Measurements from ENCODE around the gene IDI2.
"Not testable (repeated sequence)": the region's sequence is repeated elsewhere in the genome, so short reads cannot be mapped to it uniquely, and the experiment has no call there.

Gene IDI2

DNA sequence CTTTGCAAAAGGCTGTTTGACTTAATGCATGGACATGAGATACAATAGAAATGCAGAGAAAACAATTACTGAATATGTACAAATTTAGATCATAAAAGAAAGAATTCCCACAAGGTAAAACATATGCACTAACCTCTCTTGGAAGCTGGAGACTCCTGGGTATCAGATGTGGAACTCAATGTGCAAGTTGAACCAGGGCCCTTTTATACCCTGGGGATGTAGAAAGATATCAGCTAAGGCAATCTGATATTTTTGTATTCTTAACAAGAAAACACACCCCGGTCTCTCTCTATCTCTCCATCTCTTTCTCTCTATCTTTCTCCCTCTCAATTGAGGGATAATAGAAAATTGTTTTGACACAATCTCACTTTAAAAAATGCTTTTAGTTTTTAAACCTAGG is at the start of gene IDI2:
Gene IDI2, minus strand, starts transcription at position 177 of the 400 bp plus-strand sequence. CDS start 1,136 bp downstream, outside the sequence.
- DNase-seq (ENCODE audit: low read depth in 2 of 2), result no peak

DNA sequence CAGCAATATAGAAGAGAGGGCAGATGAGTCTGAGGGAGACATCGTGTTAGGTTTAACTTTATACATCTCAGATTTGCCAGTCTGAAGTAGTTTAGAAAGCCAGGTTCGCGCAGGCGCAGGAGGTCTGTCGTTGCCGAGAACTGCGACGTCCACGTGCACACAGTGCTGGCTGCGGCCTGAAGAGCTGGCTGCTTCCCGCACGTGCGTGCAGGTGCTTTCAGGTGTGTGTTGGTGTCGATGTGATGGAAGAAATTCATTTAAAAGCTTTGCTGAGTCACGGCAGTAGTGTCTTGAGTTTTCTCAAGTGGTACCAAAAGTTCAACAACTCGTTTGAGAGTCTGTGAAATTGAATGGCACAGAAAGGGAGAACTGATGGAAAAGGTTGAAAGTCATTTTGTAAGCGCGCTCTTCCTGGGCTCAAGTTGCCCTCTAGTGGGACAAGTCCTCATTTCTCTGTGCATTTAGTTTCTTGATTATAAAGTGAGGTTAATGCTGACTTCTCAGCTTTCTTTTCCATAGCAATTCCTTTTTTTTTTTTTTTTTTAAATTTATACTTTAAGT is 49.2 kb upstream of the IDI2 start:
- DNase-seq (ENCODE audit: low read depth in 2 of 2), result no peak

DNA sequence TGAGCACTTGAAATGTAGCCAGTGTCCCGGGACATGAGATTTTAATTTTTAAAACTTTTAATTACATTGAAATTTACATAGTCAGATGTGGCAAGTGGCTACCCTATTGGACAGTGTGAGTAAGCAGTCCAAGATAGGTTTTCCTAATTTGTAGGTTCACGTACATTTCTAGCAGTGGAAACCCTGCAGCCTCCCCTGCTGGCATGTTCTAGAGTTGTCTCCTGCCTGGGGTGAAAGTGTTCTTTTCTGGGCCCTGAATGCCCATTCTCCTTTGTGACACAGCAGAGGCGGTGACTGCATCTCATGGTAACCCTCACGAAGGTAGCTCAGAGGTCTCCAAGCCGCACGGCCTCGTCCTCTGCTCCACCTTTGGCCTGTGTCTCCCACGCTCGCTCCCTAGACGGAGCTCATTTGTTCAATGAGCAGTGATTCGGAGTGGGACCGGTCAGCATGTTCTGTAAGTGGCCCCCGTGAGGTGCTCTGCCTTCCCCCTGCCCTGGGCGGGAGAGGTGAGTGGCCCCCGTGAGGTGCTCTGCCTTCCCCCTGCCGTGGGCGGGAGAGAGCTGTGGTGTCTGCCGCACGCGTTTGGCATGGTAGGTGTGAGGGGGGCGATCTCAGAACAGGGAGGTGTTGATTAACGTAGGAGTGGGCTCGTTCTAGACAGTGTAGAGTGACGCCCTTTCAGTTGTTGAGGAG is 48.5 kb upstream of the IDI2 start:
- DNase-seq (ENCODE audit: low read depth in 2 of 2), result no peak

DNA sequence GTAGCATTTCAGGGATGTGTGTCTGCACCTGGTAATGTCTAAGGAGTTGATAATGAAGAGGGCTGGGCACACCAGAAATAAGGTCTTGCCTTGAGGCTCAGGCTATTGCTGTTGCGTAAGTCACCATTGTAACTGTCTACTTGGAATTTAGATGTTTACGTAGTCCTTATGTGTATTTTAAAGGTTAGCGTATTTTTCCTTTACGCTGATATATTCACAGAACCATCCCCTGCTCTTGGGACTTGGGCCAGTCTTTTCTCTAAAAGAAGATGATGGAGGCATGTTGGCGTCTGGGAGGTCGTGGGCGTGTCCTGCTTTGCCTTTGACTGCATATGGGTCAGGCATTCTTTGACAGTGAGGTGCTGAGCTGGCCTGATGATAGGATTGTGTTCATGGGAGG is 45.3 kb upstream of the IDI2 start:
- no peak for DNase-seq (ENCODE audit: low read depth in 2 of 2)

DNA sequence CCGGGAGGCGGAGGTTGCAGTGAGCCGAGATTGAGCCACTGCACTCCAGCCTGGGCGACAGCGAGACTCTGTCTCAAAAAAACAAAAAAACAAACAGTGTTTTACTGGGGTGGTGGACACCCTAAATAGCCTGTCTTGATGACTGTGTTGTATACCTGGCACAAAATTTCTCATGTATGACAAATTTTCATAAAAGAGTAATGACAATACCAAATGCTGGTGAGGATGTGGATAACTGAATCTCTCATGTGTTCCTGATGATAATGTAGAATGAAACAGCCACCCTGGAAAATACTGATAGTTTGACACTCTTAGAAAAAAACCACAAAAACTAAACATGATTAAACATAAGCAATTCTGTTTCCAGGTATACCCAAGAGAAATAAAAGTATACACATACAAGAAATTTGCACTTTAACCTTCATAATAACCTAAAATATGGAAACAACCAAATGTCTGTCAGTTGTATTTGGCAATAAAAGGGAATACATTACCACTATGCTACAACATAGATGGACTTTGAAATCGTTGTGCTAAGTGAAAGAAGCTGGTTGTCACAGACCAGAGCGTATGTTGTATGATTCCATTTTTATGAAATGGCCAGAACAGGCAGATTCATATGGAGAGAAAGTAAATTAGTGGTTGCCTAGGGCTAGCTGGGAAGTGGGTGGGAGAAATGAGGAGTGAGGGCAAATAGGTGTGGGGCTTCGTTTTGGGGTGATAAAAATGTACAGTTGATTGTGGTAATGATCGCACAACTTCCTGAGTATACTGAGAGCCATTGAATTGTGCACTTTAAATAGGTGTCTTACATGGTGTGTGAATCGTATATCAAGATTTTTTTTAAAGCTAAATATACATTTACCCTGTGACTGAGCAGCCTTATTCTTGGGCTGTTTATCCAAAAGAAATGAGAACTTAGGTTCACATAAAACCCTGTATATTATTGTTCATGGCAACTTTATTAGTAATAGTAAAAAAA is 43.0 kb upstream of the IDI2 start:
- DNase-seq (ENCODE audit: low read depth in 2 of 2), result no peak

DNA sequence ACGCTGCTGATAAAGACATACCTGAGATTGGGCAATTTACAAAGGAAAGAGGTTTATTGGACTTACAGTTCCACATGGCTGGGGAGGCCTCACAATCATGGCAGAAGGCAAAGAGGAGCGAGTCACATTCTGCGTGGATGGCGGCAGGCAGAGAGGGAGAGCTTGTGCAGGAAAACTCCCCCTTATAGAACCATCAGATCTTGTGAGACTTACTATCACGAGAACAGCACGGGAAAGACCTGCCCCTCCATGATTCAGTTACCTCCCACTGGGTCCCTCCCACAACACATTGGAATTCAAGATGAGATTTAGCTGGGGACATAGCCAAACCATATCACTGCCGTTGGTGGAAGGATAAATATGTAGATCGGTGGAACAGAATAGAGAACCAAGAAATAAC is 41.1 kb upstream of the IDI2 start:
- DNase-seq (ENCODE audit: low read depth in 2 of 2), result not testable (repeated sequence)

DNA sequence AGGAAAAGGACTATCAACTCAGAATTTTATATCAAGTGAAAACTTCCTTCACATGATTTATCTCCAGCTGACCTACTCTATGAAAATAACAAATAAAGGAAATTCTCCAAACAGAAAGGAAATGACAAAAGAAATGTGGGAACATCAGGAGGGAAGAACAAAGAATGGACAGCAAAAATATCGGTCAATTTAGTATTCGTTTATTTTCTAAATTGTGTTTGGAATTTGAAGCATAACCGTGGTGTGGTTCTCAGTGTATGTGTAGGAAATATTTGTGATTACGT is 39.2 kb upstream of the IDI2 start:
- no peak for DNase-seq (ENCODE audit: low read depth in 2 of 2)

DNA sequence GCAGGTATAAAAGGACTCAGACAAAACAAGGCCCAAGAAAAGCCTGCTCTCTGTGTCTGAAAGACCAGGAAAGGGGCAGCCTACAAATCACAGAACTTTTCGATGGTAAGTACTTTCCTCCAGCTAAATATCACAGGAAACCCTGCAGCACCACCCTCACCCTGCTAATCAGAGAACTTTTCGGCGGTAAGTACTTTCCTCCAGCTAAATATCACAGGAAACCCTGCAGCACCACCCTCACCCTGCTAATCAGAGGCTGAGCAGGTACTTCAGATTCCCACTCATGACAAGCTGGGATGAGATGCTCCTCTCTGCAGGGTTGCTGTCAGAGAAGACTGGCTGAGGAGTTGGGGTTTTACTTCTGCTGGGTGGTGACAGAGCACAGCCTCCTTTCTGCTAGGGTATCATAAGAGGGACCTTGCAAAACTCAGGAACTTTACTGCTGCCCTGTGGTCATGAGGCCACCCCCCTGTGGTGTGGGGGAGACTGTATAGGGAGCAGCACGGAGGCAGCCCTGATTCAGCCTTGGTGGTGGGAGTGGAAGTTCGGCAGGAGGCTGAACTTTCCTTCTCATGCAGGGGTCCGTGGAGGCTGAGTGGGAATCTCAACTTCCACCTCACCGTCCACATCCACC is 37.7 kb upstream of the IDI2 start:
- DNase-seq (ENCODE audit: low read depth in 2 of 2), result no peak

DNA sequence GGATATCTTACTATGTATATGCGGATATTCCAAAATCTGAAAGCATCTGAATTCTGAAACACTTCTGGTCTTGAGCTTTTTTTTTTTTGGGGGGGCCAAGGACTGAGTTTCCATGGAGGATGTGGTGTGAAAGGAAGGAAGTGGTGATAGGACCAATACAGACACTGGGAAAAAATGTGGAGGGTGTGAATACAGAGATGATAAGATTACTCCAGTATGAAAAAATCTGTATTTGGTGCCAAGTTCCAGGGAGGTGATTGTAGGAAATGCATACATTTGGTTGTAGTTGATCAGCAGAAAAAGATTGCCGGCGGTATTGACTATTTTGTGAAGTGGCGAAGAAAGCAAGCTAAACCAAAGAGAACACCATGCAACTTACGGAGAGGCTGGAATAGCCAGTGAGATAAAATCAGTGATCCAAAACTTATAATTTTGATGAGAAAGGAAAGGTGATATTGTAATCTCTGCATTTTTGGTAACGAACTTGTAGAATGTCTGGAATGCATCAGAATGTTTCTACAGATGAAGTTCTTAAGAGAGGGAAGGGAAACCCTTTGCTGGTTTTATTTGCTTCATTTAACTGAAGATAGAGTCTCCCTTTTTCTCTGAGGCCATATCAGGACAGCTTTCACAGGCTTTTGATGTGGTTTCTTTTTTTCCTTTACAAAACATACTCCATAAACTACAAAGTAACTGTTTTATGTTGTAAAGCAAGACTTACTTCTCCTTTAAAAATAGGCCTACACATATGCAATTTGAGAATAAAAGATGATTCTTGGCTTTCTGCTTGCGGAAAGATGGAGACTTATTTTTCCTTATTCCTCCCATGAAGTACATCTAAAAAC is 36.5 kb upstream of the IDI2 start:
- DNase-seq (ENCODE audit: low read depth in 2 of 2), result no peak

DNA sequence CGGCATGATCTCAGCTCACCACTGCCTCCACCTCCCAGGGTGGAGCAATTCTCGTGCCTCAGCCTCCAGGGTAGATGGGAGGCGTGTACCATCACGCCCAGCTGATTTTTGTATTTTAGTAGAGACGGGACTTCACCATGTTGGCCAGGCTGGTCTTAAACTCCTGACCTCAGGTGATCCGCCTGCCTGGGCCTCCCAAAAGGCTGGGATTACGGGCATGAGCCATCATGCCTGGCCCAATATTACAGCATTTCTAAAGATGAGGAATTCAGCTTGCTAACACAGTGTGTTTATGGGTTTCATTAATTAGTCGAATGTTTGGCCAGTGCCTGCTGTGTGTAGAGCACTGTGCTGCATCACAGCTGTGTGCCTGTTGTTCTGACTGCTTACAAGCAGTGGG is 34.2 kb upstream of the IDI2 start:
- no peak for DNase-seq (ENCODE audit: low read depth in 2 of 2)

DNA sequence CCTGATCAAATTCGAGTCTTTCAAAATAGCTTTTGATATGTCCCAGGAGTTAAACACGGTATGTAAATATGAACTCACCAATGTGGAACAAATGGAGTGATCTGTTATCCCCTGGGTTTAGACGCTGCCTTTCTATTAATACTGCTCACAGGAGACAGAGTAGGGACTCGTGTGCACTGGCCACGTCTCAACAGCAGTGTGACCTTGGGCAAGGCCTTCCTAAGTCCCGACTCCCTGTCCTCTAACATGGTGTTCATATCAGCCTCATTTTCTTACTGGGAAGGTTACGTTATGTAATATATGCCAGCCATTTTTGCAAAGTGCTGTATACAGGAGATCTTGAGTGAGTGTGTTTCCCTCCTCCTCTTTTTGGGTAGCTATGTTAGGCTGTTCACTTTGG is 32.4 kb upstream of the IDI2 start:
- DNase-seq (ENCODE audit: low read depth in 2 of 2), result no peak

DNA sequence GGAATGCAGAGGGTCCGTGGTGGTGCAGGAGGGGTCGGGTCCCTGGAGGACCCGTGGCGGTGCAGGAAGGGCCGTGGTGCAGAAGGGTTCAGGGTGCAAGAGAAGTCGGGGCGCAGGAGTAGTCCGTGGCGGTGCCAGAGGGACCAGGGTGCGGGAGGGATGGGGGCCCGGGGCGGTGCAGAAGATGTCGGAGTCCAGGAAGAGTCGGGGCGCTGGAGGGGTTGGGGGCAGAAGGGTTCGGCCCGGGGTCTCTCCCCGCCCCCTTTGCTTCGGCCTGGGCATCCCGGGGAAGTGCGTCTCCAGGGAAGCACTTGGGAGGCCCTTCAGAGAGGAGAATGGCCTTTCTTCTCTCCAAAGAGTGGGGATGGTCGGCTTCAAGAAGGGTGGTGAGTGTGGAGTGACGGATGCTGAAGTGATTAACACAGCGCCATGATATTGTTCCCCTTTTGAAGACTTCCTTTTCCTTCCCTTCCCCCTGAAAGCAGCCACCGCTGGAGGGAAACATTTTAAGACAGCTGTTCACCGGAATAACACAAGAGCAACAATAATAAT is 31.5 kb upstream of the IDI2 start:
- DNase-seq (ENCODE audit: low read depth in 2 of 2), result no peak

DNA sequence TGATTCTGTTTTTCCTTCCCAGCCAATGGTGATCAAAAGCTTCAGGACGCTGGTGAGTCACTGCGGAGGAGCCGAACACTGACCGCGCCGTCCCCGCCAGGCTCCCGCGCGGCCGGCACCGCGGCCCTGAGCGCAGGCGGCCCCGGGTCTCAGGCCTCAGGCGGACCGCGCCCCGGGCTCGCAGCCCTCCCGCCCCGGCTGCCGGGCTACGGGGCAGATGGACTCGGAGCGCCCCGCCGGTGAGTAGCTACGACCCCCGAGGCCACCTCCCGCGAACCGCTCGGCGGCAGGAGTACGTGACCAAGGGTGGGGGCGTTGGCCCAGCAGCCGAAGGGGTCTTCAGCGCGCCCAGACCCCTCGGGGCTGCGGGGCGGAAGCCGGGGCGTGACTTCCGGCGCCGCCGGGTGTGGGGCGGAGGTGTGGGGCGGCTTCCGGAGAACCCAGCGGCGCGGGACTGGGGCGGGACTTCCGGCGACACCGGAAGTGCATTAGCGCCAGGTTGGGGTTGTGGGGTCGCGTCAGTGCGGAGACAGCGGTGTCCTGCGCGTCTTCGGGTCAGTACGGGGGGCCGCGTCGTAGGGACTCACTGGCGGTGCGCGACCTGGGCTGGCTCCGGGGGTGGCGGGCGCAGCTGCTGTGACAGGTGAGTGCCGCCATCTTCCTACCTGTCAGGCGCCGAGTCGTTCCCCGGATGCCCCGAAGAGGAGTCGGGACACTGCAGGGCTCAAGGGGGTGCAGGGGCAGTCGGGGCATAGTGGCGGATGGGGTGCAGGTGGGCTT is 30.9 kb upstream of the IDI2 start, which contains the start of gene WDR37:
Gene WDR37, plus strand, starts transcription at position 60 of the 780 bp plus-strand sequence. CDS start 15,771 bp downstream, outside the sequence.
- peak; percentile 67 to 84 for DNase-seq (ENCODE audit: low read depth in 2 of 2)

DNA sequence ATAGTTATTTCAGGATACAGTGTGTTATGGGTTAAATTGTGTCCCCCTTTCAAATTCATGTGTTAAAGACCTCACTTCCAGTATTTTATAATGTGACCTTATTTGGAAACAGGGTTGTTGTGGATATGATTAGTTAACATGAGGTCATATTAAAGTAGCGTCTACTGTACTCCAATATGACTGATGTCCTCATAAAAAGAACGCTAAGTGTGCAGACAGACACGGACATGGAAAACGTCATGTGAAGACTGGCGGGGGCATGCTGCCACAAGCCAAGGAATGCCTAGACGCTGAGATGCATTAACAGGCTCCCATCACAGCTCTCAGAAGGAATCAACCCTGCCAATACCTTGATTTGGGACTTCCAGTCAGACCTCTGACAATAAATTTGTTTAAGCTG is 29.0 kb upstream of the IDI2 start:
- DNase-seq (ENCODE audit: low read depth in 2 of 2), result no peak

DNA sequence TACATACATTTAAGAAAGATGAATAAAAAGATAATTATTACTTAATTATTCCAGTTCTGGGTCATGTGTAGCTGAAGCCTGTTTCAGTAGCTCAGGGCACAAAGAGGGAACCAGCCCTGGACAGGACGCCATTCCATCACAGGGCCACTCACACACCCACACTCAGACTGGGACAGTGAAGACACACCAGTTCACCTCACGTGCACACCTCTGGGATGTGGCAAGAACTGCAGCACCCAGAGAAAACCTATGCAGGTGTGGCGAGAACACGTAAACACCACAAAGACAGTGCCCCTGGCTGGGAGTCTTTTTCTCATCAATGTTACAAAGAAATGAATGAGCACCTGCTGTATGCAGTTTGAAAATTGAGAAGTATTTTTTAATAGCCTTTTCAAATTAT is 24.9 kb upstream of the IDI2 start:
- DNase-seq (ENCODE audit: low read depth in 2 of 2), result no peak

DNA sequence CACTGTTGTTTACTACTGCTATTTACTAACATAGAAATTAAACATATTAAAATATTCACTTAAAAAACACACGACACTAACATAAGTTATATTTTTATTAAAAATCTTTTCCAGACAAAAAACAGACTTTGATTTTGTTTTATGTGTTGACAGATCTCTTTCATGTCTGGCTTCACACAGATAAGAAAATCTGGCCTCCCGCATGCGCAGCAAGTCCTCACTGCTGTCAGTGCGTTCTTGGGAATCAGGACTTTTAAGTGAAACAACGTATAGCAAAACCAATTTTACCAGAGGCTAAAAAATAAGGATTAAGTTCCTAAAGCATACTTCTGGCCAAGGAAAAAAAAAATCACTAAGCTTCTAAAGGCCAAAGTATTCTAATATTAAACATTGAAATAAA is 24.5 kb upstream of the IDI2 start:
- no peak for DNase-seq (ENCODE audit: low read depth in 2 of 2)

DNA sequence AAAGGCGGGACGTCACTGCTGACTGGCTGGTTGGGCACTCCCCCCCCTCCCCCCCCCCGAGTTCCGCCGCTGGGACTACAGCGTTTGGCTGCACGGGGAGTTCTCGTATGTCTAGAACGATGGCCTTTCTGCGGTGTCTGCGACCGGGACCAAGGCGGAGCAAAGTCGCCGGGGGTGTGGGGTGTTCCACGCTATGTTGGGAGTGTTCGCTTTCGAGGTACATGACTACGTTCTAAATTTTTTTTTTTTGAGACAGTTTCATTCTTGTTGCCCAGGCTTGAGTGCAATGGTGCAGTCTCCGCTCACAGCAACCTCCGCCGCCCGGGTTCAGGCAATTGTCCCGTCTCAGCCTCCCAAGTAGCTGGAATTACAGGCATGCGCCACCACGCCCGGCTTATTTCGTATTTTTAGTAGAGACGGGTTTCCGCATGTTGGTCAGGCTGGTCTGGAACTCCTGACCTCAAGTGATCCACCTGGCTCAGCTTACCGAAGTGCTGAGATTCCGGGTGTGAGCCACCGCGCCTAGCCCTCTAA is 23.8 kb upstream of the IDI2 start:
- DNase-seq (ENCODE audit: low read depth in 2 of 2), result no peak

DNA sequence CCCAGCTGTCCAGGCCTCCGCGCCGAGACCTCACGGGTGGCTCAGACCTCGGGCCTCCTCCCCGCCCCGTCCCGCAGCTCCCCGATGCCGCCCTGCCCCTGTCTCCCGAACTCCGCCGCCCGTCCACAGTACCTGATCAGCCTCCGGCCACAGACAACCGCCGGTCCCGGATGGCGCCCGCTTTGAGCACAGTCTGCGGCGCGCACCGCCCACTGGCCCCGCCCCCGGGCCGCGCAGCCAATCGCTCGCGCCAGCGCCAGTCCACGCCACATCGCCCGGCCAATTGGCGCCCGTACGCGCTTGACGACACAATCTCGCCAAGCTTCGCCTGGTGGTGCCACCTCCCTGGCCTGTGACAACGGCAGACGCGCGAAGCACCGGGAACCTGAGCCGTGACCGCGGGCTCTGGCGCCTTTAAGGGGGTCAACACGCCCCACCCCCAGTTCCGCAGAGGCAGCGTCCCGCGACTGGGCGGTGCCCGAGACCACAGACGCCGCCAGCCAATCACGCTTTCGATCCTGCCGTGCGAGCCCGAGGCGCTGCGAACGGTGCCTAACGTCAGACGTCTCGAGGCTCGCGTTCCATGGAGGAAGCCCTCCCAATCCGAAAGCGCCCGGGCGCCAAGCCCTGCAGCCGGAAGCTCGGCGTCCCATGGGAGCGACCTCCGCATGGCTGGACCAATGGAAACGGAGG is 23.2 kb upstream of the IDI2 start, which contains the start of gene IDI1:
Gene IDI1, minus strand, starts transcription at position 388 of the 693 bp plus-strand sequence. Its CDS starts 116 bp downstream, at position 272.
- DNase-seq (ENCODE audit: low read depth in 2 of 2), result peak; percentile 87

DNA sequence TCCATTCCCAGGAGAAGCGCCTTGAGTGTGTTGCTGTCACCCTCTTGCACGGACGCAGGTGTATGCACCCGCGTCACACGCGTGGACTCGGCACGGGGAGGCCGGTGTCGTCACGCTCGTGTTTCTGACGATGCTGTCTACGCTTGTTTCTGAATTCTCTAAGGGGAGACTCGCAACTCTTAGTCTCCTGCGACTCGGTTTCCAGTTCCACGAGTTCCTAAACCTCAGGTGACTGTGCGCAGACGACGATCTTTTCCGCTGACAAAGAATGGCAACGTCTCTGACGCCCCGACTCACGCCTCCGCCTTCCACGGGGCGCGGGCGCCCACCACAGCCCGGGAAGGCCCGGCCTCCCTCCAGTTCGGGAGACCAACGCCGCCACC is 22.7 kb upstream of the IDI2 start:
- DNase-seq (ENCODE audit: low read depth in 2 of 2), result no peak

Data from stimulated activated CD4-positive, alpha-beta T cell treated with anti-CD3 and anti-CD28 coated beads, Interleukin-1b, Interleukin-23, amount 100 ng/mL, for 1 hour (primary cell).